ENCODE measurements around the gene CRYBA1.
"Not testable (repeated sequence)": the region's sequence is repeated elsewhere in the genome, so short reads cannot be mapped to it uniquely, and the experiment has no call there.

- TF ChIP-seq, protein P1, sequence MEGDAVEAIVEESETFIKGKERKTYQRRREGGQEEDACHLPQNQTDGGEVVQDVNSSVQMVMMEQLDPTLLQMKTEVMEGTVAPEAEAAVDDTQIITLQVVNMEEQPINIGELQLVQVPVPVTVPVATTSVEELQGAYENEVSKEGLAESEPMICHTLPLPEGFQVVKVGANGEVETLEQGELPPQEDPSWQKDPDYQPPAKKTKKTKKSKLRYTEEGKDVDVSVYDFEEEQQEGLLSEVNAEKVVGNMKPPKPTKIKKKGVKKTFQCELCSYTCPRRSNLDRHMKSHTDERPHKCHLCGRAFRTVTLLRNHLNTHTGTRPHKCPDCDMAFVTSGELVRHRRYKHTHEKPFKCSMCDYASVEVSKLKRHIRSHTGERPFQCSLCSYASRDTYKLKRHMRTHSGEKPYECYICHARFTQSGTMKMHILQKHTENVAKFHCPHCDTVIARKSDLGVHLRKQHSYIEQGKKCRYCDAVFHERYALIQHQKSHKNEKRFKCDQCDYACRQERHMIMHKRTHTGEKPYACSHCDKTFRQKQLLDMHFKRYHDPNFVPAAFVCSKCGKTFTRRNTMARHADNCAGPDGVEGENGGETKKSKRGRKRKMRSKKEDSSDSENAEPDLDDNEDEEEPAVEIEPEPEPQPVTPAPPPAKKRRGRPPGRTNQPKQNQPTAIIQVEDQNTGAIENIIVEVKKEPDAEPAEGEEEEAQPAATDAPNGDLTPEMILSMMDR (IDR thresholded peaks at IDR 0.05) = not testable (repeated sequence)
- TF ChIP-seq EZH2phosphoT487 (IDR thresholded peaks at IDR 0.05) = not testable (repeated sequence)
These were observed 25.3 kb upstream of the CRYBA1 start for GRCh38 chr17:29221338-29221737.

All from neural progenitor cell (in vitro differentiated cells).